Endothelial cell of umbilical vein (primary cell): Measurements from ENCODE around the gene FTO. TPM values are rescaled to one million over a fixed set of nuclear protein-coding genes. Genes with fewer than 3 reads are reported as not detected.

Experiments
- BruUV-seq: library from RNA; stranded (reverse); fragments of 400-500 nt; replicated peaks from 2 replicates; lab custom pipeline; 2021; lab: Mats Ljungman, UMichigan
- CTCF ChIA-PET: fragments of 300-600, 350-600 bp; sonication (Branson Sonifier 250); formaldehyde crosslinking; loops from one replicate; lab custom pipeline; 2021; ENCODE audit warnings: antibody characterized with exemption, inconsistent platforms; lab: Charles Lee
- POLR2A ChIA-PET: fragments of 300-600, 350-600 bp; sonication (Branson Sonifier 250); formaldehyde crosslinking; loops from one replicate; lab custom pipeline; 2021; ENCODE audit warnings: antibody characterized with exemption, inconsistent platforms; lab: Charles Lee
- DNase-seq: peaks from one replicate; pipeline ENCODE4 v3.0.0-alpha.2; 2011; ENCODE audit warnings: low read depth, low spot score
- FAIRE-seq: peaks from 2 replicates; lab custom pipeline; 2011; peaks lifted over from hg19 to GRCh38; lab: Jason Lieb, UNC
- H2AFZ ChIP-seq: 2 replicates; pipeline ENCODE4 v1.6.0; 2012; ENCODE audit warnings: low read depth, low read length, control low read depth, inconsistent platforms
- H3K27ac ChIP-seq: 2 replicates; pipeline ENCODE4 v1.5.1; 2011; ENCODE audit warnings: low read depth, mild to moderate bottlenecking, control low read depth, low read length, moderate library complexity; ENCODE audit not compliant: insufficient read depth
- H3K27me3 ChIP-seq, 2 experiments: 2 replicates each; pipeline versions ENCODE4 v1.6.0 to v1.6.1; 2011; ENCODE audit warnings: low read length in 2 of 2, mixed read lengths in 1 of 2; ENCODE audit not compliant: control insufficient read depth in 2 of 2, insufficient read depth in 2 of 2
- H3K36me3 ChIP-seq, 2 experiments: 2 replicates in 1 of 2; 3 replicates in 1 of 2; pipeline ENCODE4 v1.5.1; 2011; ENCODE audit warnings: low read length in 2 of 2, mild to moderate bottlenecking in 1 of 2, moderate library complexity in 1 of 2; ENCODE audit not compliant: control insufficient read depth in 2 of 2, insufficient read depth in 2 of 2; ENCODE audit errors: extremely low read depth in 1 of 2
- H3K4me1 ChIP-seq: 3 replicates; pipeline ENCODE4 v1.5.1; 2011; ENCODE audit warnings: mild to moderate bottlenecking, low read length; ENCODE audit not compliant: control insufficient read depth, insufficient read depth; ENCODE audit errors: extremely low read depth
- H3K4me2 ChIP-seq: 2 replicates; pipeline ENCODE4 v1.6.1; 2011; ENCODE audit warnings: low read length, control low read depth, mixed read lengths; ENCODE audit not compliant: insufficient read depth
- H3K4me3 ChIP-seq, 3 experiments: fragments of 200-600 bp in 1 of 3; sonication (generic), shearing (Covaris generic) in 1 of 3; replicated peaks in 1 of 3; 2 replicates each; pipeline ENCODE4 v1.5.1; 2011 to 2016; ENCODE audit warnings: control low read depth in 3 of 3, low read length in 3 of 3, mild to moderate bottlenecking in 2 of 3, inconsistent platforms in 1 of 3, low read depth in 1 of 3, moderate library complexity in 1 of 3; ENCODE audit not compliant: insufficient read depth in 1 of 3
- H3K79me2 ChIP-seq: 2 replicates; pipeline ENCODE4 v1.6.0; 2012; ENCODE audit warnings: low read length, inconsistent platforms; ENCODE audit not compliant: control insufficient read depth, insufficient read depth
- H3K9ac ChIP-seq: replicated peaks from 2 replicates; pipeline ENCODE3; 2011; ENCODE audit warnings: low read length, control low read depth; ENCODE audit not compliant: insufficient read depth; ENCODE audit errors: extremely low read depth
- H3K9me1 ChIP-seq: replicated peaks from 3 replicates; pipeline ENCODE4 v1.6.0; 2011; ENCODE audit warnings: mild to moderate bottlenecking, low read length; ENCODE audit not compliant: control insufficient read depth, insufficient read depth; ENCODE audit errors: extremely low read depth
- H3K9me3 ChIP-seq: replicated peaks from 2 replicates; pipeline ENCODE4 v1.5.1; 2012; ENCODE audit warnings: low read length, inconsistent platforms; ENCODE audit not compliant: control insufficient read depth, insufficient read depth
- H4K20me1 ChIP-seq: replicated peaks from 2 replicates; pipeline ENCODE3; 2011; ENCODE audit warnings: mild to moderate bottlenecking, low read length; ENCODE audit not compliant: control insufficient read depth, insufficient read depth; ENCODE audit errors: extremely low read depth
- CTCF ChIP-seq, 2 donors: IDR thresholded peaks; 1 replicate in 1 of 2; 2 replicates in 1 of 2; pipeline ENCODE4 v1.5.1; 2011; ENCODE audit warnings: low read length in 2 of 2, mild to moderate bottlenecking in 2 of 2, moderate library complexity in 2 of 2, control low read depth in 1 of 2, inconsistent platforms in 1 of 2, low read depth in 1 of 2; ENCODE audit not compliant: insufficient read depth in 1 of 2; ENCODE audit errors: extremely low read depth in 1 of 2
- EZH2 ChIP-seq: IDR thresholded peaks from 2 replicates; pipeline ENCODE4 v1.6.1; 2012; ENCODE audit warnings: borderline replicate concordance, low read depth, mild to moderate bottlenecking, moderate library complexity, low read length, inconsistent platforms; ENCODE audit not compliant: severe bottlenecking
- FOS ChIP-seq: IDR thresholded peaks from 2 replicates; pipeline ENCODE4 v1.6.1; 2011; ENCODE audit warnings: mild to moderate bottlenecking, low read length, moderate library complexity, borderline replicate concordance; ENCODE audit not compliant: insufficient read depth
- GATA2 ChIP-seq: IDR thresholded peaks from 2 replicates; pipeline ENCODE4 v1.7.0; 2011; ENCODE audit warnings: low read depth, mild to moderate bottlenecking, moderate library complexity, mixed read lengths, low read length; ENCODE audit not compliant: insufficient read length, insufficient read depth
- JUN ChIP-seq: IDR thresholded peaks from 2 replicates; pipeline ENCODE4 v1.6.1; 2011; ENCODE audit warnings: borderline replicate concordance, low read depth; ENCODE audit not compliant: insufficient read length, insufficient read depth
- MAX ChIP-seq: IDR thresholded peaks from 2 replicates; pipeline ENCODE4 v1.6.1; 2011; ENCODE audit not compliant: insufficient read depth, insufficient read length
- MYC ChIP-seq: IDR thresholded peaks from one replicate; pipeline ENCODE4 v1.6.1; 2011; ENCODE audit warnings: mild to moderate bottlenecking, low read depth, low read length
- POLR2A ChIP-seq: IDR thresholded peaks from 2 replicates; pipeline ENCODE4 v1.6.1; 2012; ENCODE audit warnings: low read depth, mild to moderate bottlenecking, control low read depth, low read length
- POLR2AphosphoS5 ChIP-seq: IDR thresholded peaks from 2 replicates; pipeline ENCODE4 v1.6.1; 2012; ENCODE audit warnings: low read depth, mild to moderate bottlenecking, control low read depth, low read length, moderate library complexity; ENCODE audit not compliant: insufficient read depth
- dilution Hi-C: fragments of 300-500 bp; cut with MboI; formaldehyde crosslinking; loops from one replicate; pipeline ENCODE4 v1.15.0; 2019; ENCODE audit warnings: low sequenced_read_pairs; ENCODE audit not compliant: extremely low pct_ligation_motif_present
- intact Hi-C: fragments of 100-400 bp; cut with micrococcal nuclease; formaldehyde crosslinking; loops from one replicate; pipeline ENCODE4 v1.10.0; 2022
- polyA plus RNA-seq, 4 experiments: library from polyadenylated mRNA; depleted of rRNA in 3 of 4; stranded (reverse) in 3 of 4; unstranded in 1 of 4; fragments of >200 nt; gene quantifications; 2 replicates each; pipeline versions ENCODE4 v1.2.1 to v1.2.3, GENCODE V29; 2011 to 2012; ENCODE audit warnings: missing spikeins in 1 of 4
- total RNA-seq: library from RNA; stranded (reverse); gene quantifications from 2 replicates; pipeline ENCODE4 v1.2.3, GENCODE V29; 2021

The FTO gene
- total and polyA plus RNA-seq, 2 donors (not counting 3 experiments of a cell fraction or from before 2014, with no cell fraction given) = 48.6 to 87.1 TPM

- ChIA-PET POLR2A (no interaction called here), CTCF (no interaction called here)
- Histone ChIP-seq H3K27me3 (no peaks in the 10 kb centered on the region), H2AFZ (no peak overlapping the region), H4K20me1 (peaks cover 2% of the 10 kb centered on the region), H3K9me1 (no peaks in the 10 kb centered on the region), H3K9ac (no peak overlapping the region), H3K4me3 (no peak overlapping the region), H3K4me1 (peaks cover 3% of the 10 kb centered on the region), H3K36me3 (no peaks in the 10 kb centered on the region), H3K79me2 (peaks cover 55% of the 10 kb centered on the region), H3K4me2 (no peak overlapping the region), H3K9me3 (no peaks in the 10 kb centered on the region), H3K27ac (no peak overlapping the region)
- DNase-seq = no peak
- FAIRE-seq = no peak
- intact Hi-C loops = loop anchor here (10.0 kb wide), 1 partner anchor 1217 kb away; no protein-coding TSS in a partner anchor
- dilution Hi-C loops = no loop called here
- BruUV-seq = no TSS peak
- TF ChIP-seq MYC (no peak), FOS (no peak)
Measured at GRCh38 chr16:53707671-53708070, 3.7 kb downstream of the FTO start.

GRCh38 chr16:53708490-53708889 lies 4.5 kb downstream of the FTO start:
- Histone ChIP-seq H3K9me3 (no peaks in the 10 kb centered on the region), H3K27me3 (no peaks in the 10 kb centered on the region), H3K36me3 (no peaks in the 10 kb centered on the region), H3K9ac (no peak overlapping the region), H3K79me2 (peaks cover 55% of the 10 kb centered on the region), H3K4me3 (no peak overlapping the region), H3K4me1 (peaks cover 3% of the 10 kb centered on the region), H3K27ac (no peak overlapping the region), H4K20me1 (peaks cover 2% of the 10 kb centered on the region), H3K4me2 (no peak overlapping the region), H3K9me1 (no peaks in the 10 kb centered on the region), H2AFZ (no peak overlapping the region)
- ChIA-PET POLR2A (no interaction called here), CTCF (no interaction called here)
- FAIRE-seq = no peak
- dilution Hi-C loops = no loop called here
- BruUV-seq = no TSS peak
- TF ChIP-seq MAX (no peak), JUN (no peak), FOS (no peak), POLR2AphosphoS5 (no peak), MYC (no peak), POLR2A (no peak), CTCF (IDR thresholded peaks at IDR 0.05; ENCODE audit: extremely low read depth in 1 of 2, insufficient read depth in 1 of 2, low read depth in 1 of 2, low read length in 2 of 2) (no peak), EZH2 (no peak), GATA2 (no peak)
- intact Hi-C loops = loop anchor here (10.0 kb wide), 1 partner anchor 1216 kb away; no protein-coding TSS in a partner anchor
- DNase-seq = no peak
